HS-5 (cell line): ENCODE measurements around the gene NDUFB2.
"Not testable (repeated sequence)": the region's sequence is repeated elsewhere in the genome, so short reads cannot be mapped to it uniquely, and the experiment has no call there.

ENCODE experiments used
- DNase-seq: peaks from one replicate; pipeline ENCODE4 v3.0.0-alpha.2; 2012; ENCODE audit warnings: low read depth

The NDUFB2 gene

DNA sequence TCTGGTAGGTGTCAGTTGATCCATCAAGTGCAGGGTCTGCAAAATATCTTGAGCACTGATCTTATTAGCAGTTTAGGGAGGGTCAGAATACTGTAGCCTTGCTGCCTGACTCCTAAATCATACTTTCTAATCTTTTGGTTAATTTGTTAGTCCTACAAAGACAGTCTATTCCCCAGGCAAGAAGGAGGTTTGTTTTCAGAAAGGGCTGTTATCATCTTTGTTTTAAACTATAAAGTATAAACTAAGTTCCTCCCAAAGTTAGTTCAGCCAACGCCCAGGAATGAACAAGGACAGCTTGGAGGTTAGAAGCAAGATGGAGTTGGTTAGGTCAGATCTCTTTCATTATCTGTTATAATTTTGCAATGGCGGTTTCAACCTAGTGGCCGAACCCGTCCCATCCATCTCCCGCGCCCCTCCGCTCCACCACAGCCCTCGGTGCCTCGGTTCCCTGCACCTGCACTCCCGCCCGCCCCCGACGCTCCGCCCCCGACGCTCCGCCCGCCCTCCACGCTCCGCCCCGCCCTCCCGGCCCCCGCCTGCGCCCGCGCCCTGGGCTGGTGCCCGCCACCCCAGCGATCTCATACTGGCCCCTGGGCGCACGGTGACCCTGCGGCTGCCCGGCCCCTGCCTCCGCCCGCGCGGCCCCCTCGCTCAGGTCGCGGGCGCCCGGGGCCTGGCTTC lies 24.0 kb upstream of the NDUFB2 start, which contains the start of gene ADCK2:
Gene ADCK2, plus strand, starts transcription at position 564 of the 681 bp plus-strand sequence. CDS start 386 bp downstream, outside the sequence.
- no peak for DNase-seq

- no peak for DNase-seq
Measured at GRCh38 chr7:140673063-140673773, 23.3 kb upstream of the NDUFB2 start.

DNA sequence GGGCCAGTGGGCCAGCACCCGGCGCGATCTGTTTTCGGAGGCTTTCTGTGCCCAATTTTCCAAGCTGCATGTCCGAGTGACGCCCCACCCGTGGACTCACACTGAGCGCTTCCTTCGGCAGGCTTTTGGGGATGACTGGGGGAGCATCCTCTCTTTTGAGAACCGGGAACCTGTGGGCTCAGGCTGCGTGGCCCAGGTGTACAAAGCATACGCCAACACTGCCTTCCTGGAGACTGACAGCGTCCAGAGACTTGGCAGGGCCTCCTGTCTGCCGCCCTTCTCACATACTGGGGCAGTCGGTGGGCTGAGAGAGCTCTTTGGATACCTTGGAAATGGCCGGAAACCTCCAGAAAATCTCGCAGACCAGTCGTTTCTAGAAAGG lies 22.7 kb upstream of the NDUFB2 start:
- DNase-seq = no peak

DNA sequence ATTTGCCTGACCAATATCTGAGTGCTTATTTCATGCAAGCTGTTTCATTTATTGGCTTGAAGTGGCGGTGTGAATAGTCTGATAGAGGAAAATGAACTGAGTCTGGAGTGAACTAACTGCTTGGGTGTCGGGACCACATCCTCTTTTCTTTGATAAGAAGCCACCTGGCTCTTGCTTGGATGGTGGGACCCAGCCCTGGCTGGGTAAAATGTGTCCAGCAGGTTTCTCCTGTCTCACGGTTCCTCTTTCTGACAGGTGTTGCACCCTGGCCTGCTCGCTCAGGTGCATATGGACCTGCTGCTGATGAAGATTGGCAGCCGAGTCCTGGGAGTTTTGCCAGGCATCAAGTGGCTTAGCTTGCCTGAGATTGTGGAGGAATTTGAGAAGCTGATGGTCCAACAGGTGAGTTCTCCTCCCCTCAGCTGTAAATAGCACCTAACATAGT lies 22.1 kb upstream of the NDUFB2 start:
- DNase-seq = no peak

- no peak for DNase-seq
Measured at GRCh38 chr7:140674899-140675701, 21.4 kb upstream of the NDUFB2 start.

- DNase-seq = no peak
Measured at GRCh38 chr7:140675726-140676125, 20.8 kb upstream of the NDUFB2 start.

DNA sequence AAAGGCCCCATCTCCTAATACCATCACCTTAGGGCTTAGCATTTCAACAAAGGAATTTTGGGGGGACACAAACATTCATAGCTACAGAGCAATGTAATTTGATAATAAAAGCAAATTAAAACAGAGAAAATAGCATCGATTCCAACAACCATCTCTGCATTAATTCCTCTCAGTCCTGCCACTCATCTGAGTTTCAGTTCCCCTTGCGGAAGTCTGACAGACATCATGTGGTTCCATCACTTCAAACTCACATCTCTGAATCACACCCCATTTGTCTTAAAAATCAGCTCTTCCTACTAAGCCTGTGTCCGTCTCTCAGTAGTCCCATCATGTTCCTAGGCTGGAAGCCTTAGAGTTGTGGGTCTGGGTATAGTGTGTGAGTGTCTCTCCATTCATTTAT lies 20.2 kb upstream of the NDUFB2 start:
- no peak for DNase-seq

DNA sequence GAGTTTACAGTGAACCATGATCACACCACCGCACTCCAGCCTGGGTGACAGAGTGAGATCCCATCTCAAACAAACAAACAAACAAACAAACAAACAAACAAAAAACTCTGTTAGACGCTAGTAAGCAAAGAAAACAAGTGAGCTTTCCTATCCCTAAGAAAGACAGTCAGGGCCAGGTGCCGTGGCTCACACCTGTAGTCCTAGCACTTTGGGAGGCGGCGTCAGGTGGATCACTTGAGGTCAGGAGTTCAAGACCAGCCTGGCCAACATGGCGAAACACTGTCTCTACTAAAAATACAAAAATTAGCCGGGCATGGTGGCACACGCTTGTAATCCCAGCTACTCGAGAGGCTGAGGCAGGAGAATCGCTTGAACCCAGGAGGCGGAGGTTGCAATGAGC lies 19.6 kb upstream of the NDUFB2 start:
- not testable (repeated sequence) for DNase-seq

DNA sequence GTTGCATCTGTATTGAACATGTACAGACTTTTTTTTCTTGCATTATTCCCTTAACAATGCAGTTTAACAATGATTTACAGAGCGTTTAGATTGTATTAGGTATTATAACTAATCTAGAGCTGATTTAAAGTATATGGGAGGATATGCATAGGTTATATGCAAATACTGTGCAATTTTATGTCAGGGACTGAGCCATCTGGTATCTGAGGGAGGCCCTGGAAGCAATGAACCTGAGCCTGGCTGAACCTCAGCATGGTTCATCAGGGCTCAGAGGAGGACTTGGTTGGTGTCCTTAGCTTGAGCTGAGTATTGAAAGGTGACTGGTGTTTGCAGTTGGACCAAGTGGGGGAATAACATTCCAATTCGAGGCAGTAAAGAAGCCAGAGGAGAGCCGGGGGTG lies 19.0 kb upstream of the NDUFB2 start:
- no peak for DNase-seq

- no peak for DNase-seq
Measured at GRCh38 chr7:140678081-140678815, 18.3 kb upstream of the NDUFB2 start.

- no peak for DNase-seq
Measured at GRCh38 chr7:140678816-140679130, 17.7 kb upstream of the NDUFB2 start.

- no peak for DNase-seq
Measured at GRCh38 chr7:140679186-140679585, 17.3 kb upstream of the NDUFB2 start.

DNA sequence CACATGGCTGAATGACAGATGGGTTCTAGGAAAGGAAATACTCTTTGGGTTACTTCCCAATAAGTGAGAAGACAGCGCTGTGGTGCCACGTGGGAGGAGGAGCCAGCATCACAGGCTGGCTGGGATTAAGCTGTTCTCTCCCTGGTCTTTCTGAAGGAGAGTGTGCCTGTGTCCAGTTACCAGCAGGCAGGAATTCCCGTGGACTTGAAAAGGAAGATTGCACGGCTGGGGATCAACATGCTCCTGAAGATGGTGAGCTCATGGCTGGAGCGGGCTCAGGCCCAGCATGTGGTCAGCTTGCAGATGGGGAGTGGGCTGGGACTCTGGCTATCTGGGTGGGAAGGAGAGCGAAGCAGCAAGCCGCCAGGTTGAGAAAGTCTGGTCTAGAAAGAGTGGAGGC lies 15.6 kb upstream of the NDUFB2 start:
- no peak for DNase-seq

GRCh38 chr7:140681766-140682165 lies 14.7 kb upstream of the NDUFB2 start:
- DNase-seq = no peak

GRCh38 chr7:140683657-140684056 lies 12.9 kb upstream of the NDUFB2 start:
- DNase-seq = no peak

DNA sequence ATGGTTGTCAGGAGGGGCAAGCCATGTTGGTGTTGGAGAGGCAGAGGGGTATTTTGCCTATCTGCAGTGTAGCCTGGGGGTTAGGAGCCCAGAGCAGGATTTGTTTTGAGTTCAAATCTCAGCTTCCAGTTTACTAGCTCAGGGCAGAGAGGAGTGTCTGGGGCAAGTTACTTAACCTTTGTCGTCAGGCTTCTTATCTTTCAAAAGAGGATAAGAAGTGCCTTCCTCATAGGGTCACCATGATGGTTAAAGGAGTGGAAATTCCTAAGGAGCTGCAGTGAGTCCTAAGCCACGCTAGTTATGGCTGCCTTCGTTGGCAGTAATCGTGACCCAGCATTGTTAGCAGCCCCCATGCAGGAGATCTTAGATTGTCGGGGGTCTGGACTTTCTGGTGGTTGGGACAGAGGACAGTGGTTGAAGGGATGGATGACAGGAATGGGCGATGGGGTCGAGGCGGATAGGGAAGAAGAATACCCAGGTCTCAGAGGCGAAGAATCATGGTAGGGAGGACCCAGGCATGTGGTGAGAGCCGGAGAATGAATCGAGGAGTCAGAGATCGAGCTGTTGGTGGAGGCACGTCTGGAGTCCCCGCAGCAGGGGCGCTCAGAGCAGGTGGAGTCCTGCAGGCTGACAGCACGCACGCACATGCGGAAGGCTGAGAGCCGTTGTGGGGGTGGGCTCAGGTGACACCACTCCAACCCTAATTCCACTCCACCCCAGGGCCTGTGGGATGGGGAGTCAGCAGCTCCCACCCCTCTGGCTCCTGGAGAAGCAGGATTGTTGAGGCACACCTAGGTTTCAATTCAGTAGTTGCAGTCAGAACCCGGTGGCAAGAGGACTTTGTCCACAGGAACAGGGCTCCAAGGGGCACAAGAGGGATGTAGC lies 12.2 kb upstream of the NDUFB2 start:
- no peak for DNase-seq

DNA sequence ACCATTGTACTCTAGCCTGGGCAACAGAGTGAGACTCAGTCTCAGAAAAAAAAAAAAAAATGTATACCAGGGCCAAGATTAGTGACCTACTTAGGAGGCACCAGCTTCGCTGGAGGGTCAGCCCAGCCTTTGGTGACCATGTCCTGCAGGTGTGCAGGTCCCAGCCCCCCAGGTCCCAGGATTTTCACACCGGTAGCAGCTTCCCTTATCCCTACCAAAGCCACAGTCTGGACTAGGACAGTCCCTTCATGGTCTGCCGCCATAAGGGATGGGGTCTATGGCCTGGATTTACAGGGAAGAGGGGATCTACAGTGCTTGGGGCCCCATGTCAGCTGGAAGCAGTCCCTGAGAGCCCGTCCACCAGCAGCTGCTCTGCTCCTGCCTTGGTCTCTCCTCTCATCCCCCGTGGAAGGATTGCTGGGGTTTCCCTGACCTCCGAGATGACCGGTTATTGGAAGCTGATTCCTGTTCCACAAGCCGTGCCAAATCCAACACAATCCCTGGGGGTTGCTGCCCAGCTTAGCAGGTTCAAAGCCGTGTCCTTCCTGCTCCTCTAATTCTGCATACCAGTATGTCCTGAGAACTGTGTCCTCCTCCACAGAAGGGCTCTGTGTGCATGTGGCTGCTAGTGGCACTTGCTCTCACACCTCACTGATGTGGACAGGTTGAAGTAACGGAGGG lies 11.0 kb upstream of the NDUFB2 start:
- no peak for DNase-seq

DNA sequence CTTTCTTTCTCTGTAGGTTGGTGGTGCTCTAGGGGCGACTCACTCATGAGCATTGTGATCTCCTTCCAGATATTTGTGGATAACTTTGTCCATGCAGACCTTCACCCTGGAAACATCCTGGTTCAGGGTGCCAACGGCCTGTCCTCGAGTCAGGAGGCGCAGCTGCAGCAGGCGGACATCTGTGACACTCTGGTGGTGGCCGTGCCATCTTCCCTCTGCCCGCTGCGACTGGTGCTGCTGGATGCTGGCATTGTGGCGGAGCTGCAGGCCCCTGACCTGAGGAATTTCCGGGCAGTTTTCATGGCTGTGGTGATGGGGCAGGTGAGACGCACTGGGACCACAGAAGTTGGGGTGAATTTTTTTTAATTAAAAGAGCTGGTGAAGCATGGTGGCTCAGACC lies 9.6 kb upstream of the NDUFB2 start:
- no peak for DNase-seq

- no peak for DNase-seq
Measured at GRCh38 chr7:140688341-140688740, 8.2 kb upstream of the NDUFB2 start.
